HepG2 (cell line): ENCODE results near the gene GNAI2. TPM values are rescaled to one million over a fixed set of nuclear protein-coding genes. Genes with fewer than 3 reads are reported as not detected.

Experiments used
- AGO2 ChIP-seq: fragments of 200-400 bp; formaldehyde crosslinking; optimal IDR thresholded peaks from 2 replicates; pipeline ENCODE3; 2017; ENCODE audit warnings: mild to moderate bottlenecking, low read depth, low read length, moderate library complexity
- AKNA ChIP-seq: sonication (generic); formaldehyde crosslinking; IDR thresholded peaks from 2 replicates; pipeline ENCODE4 v1.4.0; 2020; ENCODE audit warnings: missing genetic modification reagents, borderline replicate concordance
- HINFP ChIP-seq: sonication (generic); formaldehyde crosslinking; IDR thresholded peaks from 2 replicates; pipeline ENCODE4 v1.4.0; 2020; ENCODE audit warnings: low read depth, mild to moderate bottlenecking, missing genetic modification reagents
- IKZF5 ChIP-seq: IDR thresholded peaks from 2 replicates; pipeline ENCODE4 v1.6.1; 2018; ENCODE audit warnings: missing genetic modification reagents, mild to moderate bottlenecking, missing compliant biosample characterization
- MYNN ChIP-seq: sonication (generic); formaldehyde crosslinking; IDR thresholded peaks from 2 replicates; pipeline ENCODE4 v1.4.0; 2020; ENCODE audit warnings: mild to moderate bottlenecking, low read depth, missing genetic modification reagents
- TCF7 ChIP-seq: sonication (generic); IDR thresholded peaks from 2 replicates; pipeline ENCODE4 v1.6.1; 2016; ENCODE audit warnings: antibody characterized with exemption, low read depth
- ZBTB33 ChIP-seq: sonication (generic); formaldehyde crosslinking; IDR thresholded peaks from 2 replicates; pipeline ENCODE4 v1.4.0; 2020; ENCODE audit warnings: missing genetic modification reagents
- ZKSCAN5 ChIP-seq: sonication (generic); formaldehyde crosslinking; IDR thresholded peaks from 2 replicates; pipeline ENCODE4 v1.5.1; 2020; ENCODE audit warnings: mild to moderate bottlenecking, missing genetic modification reagents
- ZNF460 ChIP-seq: sonication (generic); formaldehyde crosslinking; IDR thresholded peaks from 2 replicates; pipeline ENCODE4 v1.5.1; 2020; ENCODE audit warnings: missing genetic modification reagents, mild to moderate bottlenecking, borderline replicate concordance
- ZNF496 ChIP-seq: sonication (generic); formaldehyde crosslinking; IDR thresholded peaks from 2 replicates; pipeline ENCODE4 v1.8.1; 2023; ENCODE audit warnings: mild to moderate bottlenecking, moderate library complexity, missing genetic modification reagents; ENCODE audit not compliant: insufficient replicate concordance
- ZNF530 ChIP-seq: sonication (generic); formaldehyde crosslinking; IDR thresholded peaks from 2 replicates; pipeline ENCODE4 v1.5.0; 2020; ENCODE audit warnings: low read depth, mild to moderate bottlenecking, missing genetic modification reagents
- ZNF556 ChIP-seq: sonication (generic); formaldehyde crosslinking; IDR thresholded peaks from 2 replicates; pipeline ENCODE4 v1.4.0; 2020; ENCODE audit warnings: mild to moderate bottlenecking, missing genetic modification reagents, borderline replicate concordance
- ZSCAN21 ChIP-seq: sonication (generic); formaldehyde crosslinking; IDR thresholded peaks from 2 replicates; pipeline ENCODE4 v1.8.0; 2022; ENCODE audit warnings: mild to moderate bottlenecking, missing genetic modification reagents, moderate library complexity, borderline replicate concordance
- ZSCAN25 ChIP-seq: sonication (generic); formaldehyde crosslinking; IDR thresholded peaks from 2 replicates; pipeline ENCODE4 v1.8.0; 2022; ENCODE audit warnings: mild to moderate bottlenecking, missing genetic modification reagents
- polyA plus RNA-seq, 8 experiments: library from polyadenylated mRNA; depleted of rRNA in 3 of 8; stranded (reverse) in 7 of 8; unstranded in 1 of 8; fragments of >200 nt; fragmentation: Illumina TruSeq in 4 of 8; extraction: Trizol in 4 of 8; gene quantifications; 2 replicates each; pipeline versions ENCODE4 v1.2.1 to v1.2.3, GENCODE V29; 2011 to 2016; ENCODE audit warnings: low read depth in 4 of 8, missing spikeins in 1 of 8, mixed read lengths in 1 of 8; ENCODE audit not compliant: insufficient read depth in 1 of 8
- total RNA-seq, 5 experiments: library from RNA; depleted of rRNA; stranded (reverse); fragments of >200 nt; fragmentation: Illumina TruSeq; extraction: Trizol; gene quantifications; 2 replicates each; pipeline ENCODE4 v1.2.3, GENCODE V29; 2016; ENCODE audit warnings: low read depth in 1 of 5

The GNAI2 gene
- total and polyA plus RNA-seq, 2 of the 13 experiments (the other 11 are each of a cell fraction or from before 2014, with no cell fraction given), result 51.1 to 66.2 TPM

- TF ChIP-seq AKNA (CRISPR knock-in tag), result no peak
- TF ChIP-seq ZKSCAN5 (CRISPR knock-in tag), result no peak
- TF ChIP-seq ZSCAN21 (CRISPR knock-in tag), result no peak
- no peak for TF ChIP-seq ZSCAN25 (CRISPR knock-in tag)
- TF ChIP-seq AGO2, result peak; percentile 93
- no peak for TF ChIP-seq ZNF530
- no peak for TF ChIP-seq MYNN (CRISPR knock-in tag)
- TF ChIP-seq ZNF460, result no peak
- TF ChIP-seq ZNF496 (CRISPR knock-in tag), result no peak
- no peak for TF ChIP-seq HINFP
- no peak for TF ChIP-seq TCF7
- TF ChIP-seq IKZF5 (CRISPR knock-in tag), result no peak
- no peak for TF ChIP-seq ZNF556 (CRISPR knock-in tag)
- 0 out of 2 replicates have a peak, but pooled peaks have one; percentile 7 for TF ChIP-seq ZBTB33
Observed at GRCh38 chr3:50286322-50287227, 50.6 kb downstream of the GNAI2 start (continued).
